Gastroesophageal sphincter (tissue), 3 donors: Measurements from ENCODE around the gene C1orf35.

Experiments used
- EP300 ChIP-seq: sonication (generic); formaldehyde crosslinking; IDR thresholded peaks from one replicate; pipeline ENCODE4 v1.6.1; 2017; ENCODE audit warnings: antibody characterized with exemption, mild to moderate bottlenecking
- POLR2A ChIP-seq, 2 donors: fragments of 450-650 bp; IDR thresholded peaks; one replicate each; pipeline ENCODE4 v1.6.1; 2017; ENCODE audit warnings: antibody characterized with exemption in 2 of 2, mild to moderate bottlenecking in 2 of 2, moderate library complexity in 1 of 2
- POLR2AphosphoS5 ChIP-seq: sonication (generic); formaldehyde crosslinking; IDR thresholded peaks from one replicate; pipeline ENCODE4 v1.6.1; 2017; ENCODE audit warnings: antibody characterized with exemption
- TF ChIP-seq, protein P1 (sequence below), 4 experiments: fragments of 200-600 bp in 2 of 4; fragments of 450-650 bp in 2 of 4; sonication (generic) in 1 of 4; IDR thresholded peaks; one replicate each; pipeline ENCODE4 v1.5.1; 2017 to 2019; ENCODE audit warnings: antibody characterized with exemption in 4 of 4, mild to moderate bottlenecking in 2 of 4, moderate library complexity in 2 of 4

DNA sequence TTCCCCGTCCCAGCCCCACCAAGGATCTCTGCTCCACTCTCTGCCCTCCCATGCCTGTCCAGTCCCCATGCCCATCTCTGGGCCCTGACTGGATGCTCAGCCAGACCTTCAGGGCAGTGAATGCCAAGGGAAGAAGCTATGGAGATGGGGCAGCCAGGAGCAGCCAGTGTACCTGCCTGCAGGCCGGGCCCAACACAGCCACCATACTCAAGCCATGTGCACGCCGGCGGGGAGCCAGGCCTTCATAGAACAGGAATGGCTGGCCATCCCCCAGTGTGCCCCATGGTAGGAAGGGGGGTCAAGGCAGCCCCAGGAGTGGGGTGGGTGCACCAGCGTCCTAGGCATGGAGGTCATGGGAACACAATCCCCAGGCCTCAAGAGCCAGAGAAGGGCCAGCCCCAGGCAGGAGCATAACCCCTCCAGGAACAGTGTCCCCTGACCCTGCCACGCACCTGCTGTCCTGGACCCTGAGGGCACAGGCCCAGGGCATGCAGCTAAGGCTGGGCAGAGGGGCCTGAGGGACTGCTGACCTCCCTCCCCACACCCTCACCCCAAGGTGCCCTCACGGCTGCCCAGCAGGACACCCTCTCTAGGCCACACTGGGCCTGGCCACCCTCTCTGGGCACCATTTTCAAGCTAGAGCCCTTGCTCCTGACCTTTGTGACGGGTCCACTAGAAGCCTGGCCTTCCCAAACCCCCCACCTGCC is 40.9 kb downstream of the C1orf35 start:
- TF ChIP-seq POLR2AphosphoS5 (no peak), POLR2A (IDR thresholded peaks at IDR 0.05) (no peak), EP300 (no peak)
- TF ChIP-seq, protein P1, sequence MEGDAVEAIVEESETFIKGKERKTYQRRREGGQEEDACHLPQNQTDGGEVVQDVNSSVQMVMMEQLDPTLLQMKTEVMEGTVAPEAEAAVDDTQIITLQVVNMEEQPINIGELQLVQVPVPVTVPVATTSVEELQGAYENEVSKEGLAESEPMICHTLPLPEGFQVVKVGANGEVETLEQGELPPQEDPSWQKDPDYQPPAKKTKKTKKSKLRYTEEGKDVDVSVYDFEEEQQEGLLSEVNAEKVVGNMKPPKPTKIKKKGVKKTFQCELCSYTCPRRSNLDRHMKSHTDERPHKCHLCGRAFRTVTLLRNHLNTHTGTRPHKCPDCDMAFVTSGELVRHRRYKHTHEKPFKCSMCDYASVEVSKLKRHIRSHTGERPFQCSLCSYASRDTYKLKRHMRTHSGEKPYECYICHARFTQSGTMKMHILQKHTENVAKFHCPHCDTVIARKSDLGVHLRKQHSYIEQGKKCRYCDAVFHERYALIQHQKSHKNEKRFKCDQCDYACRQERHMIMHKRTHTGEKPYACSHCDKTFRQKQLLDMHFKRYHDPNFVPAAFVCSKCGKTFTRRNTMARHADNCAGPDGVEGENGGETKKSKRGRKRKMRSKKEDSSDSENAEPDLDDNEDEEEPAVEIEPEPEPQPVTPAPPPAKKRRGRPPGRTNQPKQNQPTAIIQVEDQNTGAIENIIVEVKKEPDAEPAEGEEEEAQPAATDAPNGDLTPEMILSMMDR (IDR thresholded peaks at IDR 0.05), result no peak
